Middle frontal gyrus (tissue), 1 donor: ENCODE results near the gene FAM181A.

ENCODE experiments used
- DNase-seq: peaks from one replicate; pipeline ENCODE4 v3.0.0-alpha.2; 2015; ENCODE audit warnings: low spot score; ENCODE audit errors: extremely low spot score

FAM181A gene

GRCh38 chr14:93928184-93929047 is 1.3 kb downstream of the FAM181A start:
- no peak for DNase-seq

GRCh38 chr14:93929048-93929535 is 1.9 kb downstream of the FAM181A start:
- DNase-seq = no peak

- DNase-seq = no peak
Observed at GRCh38 chr14:93929657-93930056, 2.5 kb downstream of the FAM181A start.

GRCh38 chr14:93930296-93930988 is 3.3 kb downstream of the FAM181A start:
- no peak for DNase-seq

- DNase-seq = no peak
Observed at GRCh38 chr14:93930989-93931307, 3.8 kb downstream of the FAM181A start.

- no peak for DNase-seq
Observed at GRCh38 chr14:93932642-93933041, 5.5 kb downstream of the FAM181A start.

- DNase-seq = no peak
Observed at GRCh38 chr14:93935213-93935612, 8.1 kb downstream of the FAM181A start.

GRCh38 chr14:93936245-93936644 is 9.1 kb downstream of the FAM181A start:
- DNase-seq = no peak

- DNase-seq = no peak
Observed at GRCh38 chr14:93936926-93937325, 9.8 kb downstream of the FAM181A start.

- no peak for DNase-seq
Observed at GRCh38 chr14:93937519-93937918, 10.4 kb downstream of the FAM181A start.

GRCh38 chr14:93938751-93939303 is 11.7 kb downstream of the FAM181A start:
- DNase-seq = no peak

GRCh38 chr14:93939304-93940229 is 12.4 kb downstream of the FAM181A start:
- no peak for DNase-seq

- DNase-seq = no peak
Observed at GRCh38 chr14:93940437-93940836, 13.3 kb downstream of the FAM181A start.

GRCh38 chr14:93941293-93941910 is 14.3 kb downstream of the FAM181A start:
- DNase-seq = no peak

GRCh38 chr14:93943052-93943451 is 15.9 kb downstream of the FAM181A start:
- no peak for DNase-seq

- DNase-seq = no peak
Observed at GRCh38 chr14:93943930-93944329, 16.8 kb downstream of the FAM181A start.

GRCh38 chr14:93944348-93945069 is 17.4 kb downstream of the FAM181A start:
- no peak for DNase-seq

GRCh38 chr14:93945070-93945399 is 17.9 kb downstream of the FAM181A start:
- no peak for DNase-seq

- DNase-seq = no peak
Observed at GRCh38 chr14:93946104-93946503, 19.0 kb downstream of the FAM181A start.

- DNase-seq = no peak
Observed at GRCh38 chr14:93946541-93947090, 19.5 kb downstream of the FAM181A start.
